HepG2 (cell line): ENCODE measurements around the gene BRCA2. TPM values are rescaled to one million over a fixed set of nuclear protein-coding genes. Genes with fewer than 3 reads are reported as not detected.

Source experiments
- CEBPG ChIP-seq: IDR thresholded peaks from 2 replicates; pipeline ENCODE4 v1.6.1; 2016
- HNRNPLL ChIP-seq: fragments of 200-400 bp; formaldehyde crosslinking; IDR thresholded peaks from 2 replicates; pipeline ENCODE4 v1.6.1; 2017; ENCODE audit warnings: mild to moderate bottlenecking, low read depth, low read length; ENCODE audit not compliant: poor library complexity, severe bottlenecking
- HOXA5 ChIP-seq: sonication (generic); formaldehyde crosslinking; IDR thresholded peaks from 2 replicates; pipeline ENCODE4 v1.4.0; 2020; ENCODE audit warnings: missing genetic modification reagents
- KMT2A ChIP-seq: sonication (generic); formaldehyde crosslinking; IDR thresholded peaks from 2 replicates; pipeline ENCODE4 v1.4.0; 2020; ENCODE audit warnings: missing genetic modification reagents
- KMT2B ChIP-seq: IDR thresholded peaks from 2 replicates; pipeline ENCODE4 v1.6.1; 2016; ENCODE audit warnings: missing genetic modification reagents, missing compliant biosample characterization
- MYC ChIP-seq: sonication (generic); formaldehyde crosslinking; IDR thresholded peaks from 2 replicates; pipeline ENCODE4 v1.9.0; 2021; ENCODE audit warnings: missing genetic modification reagents, borderline replicate concordance
- SAP130 ChIP-seq: IDR thresholded peaks from 2 replicates; pipeline ENCODE4 v1.6.1; 2016; ENCODE audit warnings: low read depth
- SCMH1 ChIP-seq: sonication (generic); formaldehyde crosslinking; IDR thresholded peaks from 2 replicates; pipeline ENCODE4 v1.9.0; 2021; ENCODE audit warnings: missing genetic modification reagents, mild to moderate bottlenecking, borderline replicate concordance
- YY1 ChIP-seq: IDR thresholded peaks from 2 replicates; pipeline ENCODE4 v1.6.1; 2011; ENCODE audit warnings: low read length, low read depth, moderate library complexity, mild to moderate bottlenecking; ENCODE audit not compliant: insufficient read depth, insufficient replicate concordance
- ZFP90 ChIP-seq: sonication (generic); formaldehyde crosslinking; IDR thresholded peaks from 2 replicates; pipeline ENCODE4 v1.8.0; 2022; ENCODE audit warnings: missing genetic modification reagents, mild to moderate bottlenecking, inconsistent platforms, borderline replicate concordance
- ZNF232 ChIP-seq: sonication (generic); formaldehyde crosslinking; IDR thresholded peaks from 2 replicates; pipeline ENCODE4 v1.4.0; 2020; ENCODE audit warnings: missing genetic modification reagents, borderline replicate concordance
- ZNF264 ChIP-seq: sonication (generic); formaldehyde crosslinking; IDR thresholded peaks from 2 replicates; pipeline ENCODE4 v1.4.0; 2020; ENCODE audit warnings: missing genetic modification reagents
- ZNF343 ChIP-seq: sonication (generic); formaldehyde crosslinking; IDR thresholded peaks from 2 replicates; pipeline ENCODE4 v1.4.0; 2020; ENCODE audit warnings: mild to moderate bottlenecking, missing genetic modification reagents
- ZNF367 ChIP-seq: sonication (generic); formaldehyde crosslinking; IDR thresholded peaks from 2 replicates; pipeline ENCODE4 v1.4.0; 2020; ENCODE audit warnings: missing genetic modification reagents, borderline replicate concordance
- ZNF441 ChIP-seq: sonication (generic); formaldehyde crosslinking; IDR thresholded peaks from 2 replicates; pipeline ENCODE4 v1.7.0; 2021; ENCODE audit warnings: missing genetic modification reagents, borderline replicate concordance
- ZSCAN20 ChIP-seq: sonication (generic); formaldehyde crosslinking; IDR thresholded peaks from 2 replicates; pipeline ENCODE4 v1.4.0; 2020; ENCODE audit warnings: missing genetic modification reagents, mild to moderate bottlenecking, borderline replicate concordance
- polyA plus RNA-seq, 8 experiments: library from polyadenylated mRNA; depleted of rRNA in 3 of 8; stranded (reverse) in 7 of 8; unstranded in 1 of 8; fragments of >200 nt; fragmentation: Illumina TruSeq in 4 of 8; extraction: Trizol in 4 of 8; gene quantifications; 2 replicates each; pipeline versions ENCODE4 v1.2.1 to v1.2.3, GENCODE V29; 2011 to 2016; ENCODE audit warnings: low read depth in 4 of 8, missing spikeins in 1 of 8, mixed read lengths in 1 of 8; ENCODE audit not compliant: insufficient read depth in 1 of 8
- total RNA-seq, 5 experiments: library from RNA; depleted of rRNA; stranded (reverse); fragments of >200 nt; fragmentation: Illumina TruSeq; extraction: Trizol; gene quantifications; 2 replicates each; pipeline ENCODE4 v1.2.3, GENCODE V29; 2016; ENCODE audit warnings: low read depth in 1 of 5
- TF ChIP-seq, protein P1 (sequence below): sonication (generic); formaldehyde crosslinking; IDR thresholded peaks from 2 replicates; pipeline ENCODE4 v1.4.0; 2020; ENCODE audit warnings: mild to moderate bottlenecking, missing genetic modification reagents
- TF ChIP-seq, protein P2 (sequence below): sonication (generic); formaldehyde crosslinking; IDR thresholded peaks from 2 replicates; pipeline ENCODE4 v1.5.0; 2020; ENCODE audit warnings: missing genetic modification reagents
- TF ChIP-seq, protein P3 (sequence below): sonication (generic); formaldehyde crosslinking; IDR thresholded peaks from 2 replicates; pipeline ENCODE4 v1.4.0; 2020; ENCODE audit warnings: mild to moderate bottlenecking, missing genetic modification reagents
- TF ChIP-seq, protein P4 (sequence below): sonication (generic); formaldehyde crosslinking; IDR thresholded peaks from 2 replicates; pipeline ENCODE4 v1.9.0; 2022; ENCODE audit warnings: low read depth, missing genetic modification reagents
- TF ChIP-seq, protein P5 (sequence below): sonication (generic); formaldehyde crosslinking; IDR thresholded peaks from 2 replicates; pipeline ENCODE4 v1.5.0; 2020; ENCODE audit warnings: mild to moderate bottlenecking, missing genetic modification reagents, moderate library complexity

Gene BRCA2
- total and polyA plus RNA-seq, 2 of the 13 experiments (the other 11 are each of a cell fraction or from before 2014, with no cell fraction given), result 3.1 to 24.6 TPM

DNA sequence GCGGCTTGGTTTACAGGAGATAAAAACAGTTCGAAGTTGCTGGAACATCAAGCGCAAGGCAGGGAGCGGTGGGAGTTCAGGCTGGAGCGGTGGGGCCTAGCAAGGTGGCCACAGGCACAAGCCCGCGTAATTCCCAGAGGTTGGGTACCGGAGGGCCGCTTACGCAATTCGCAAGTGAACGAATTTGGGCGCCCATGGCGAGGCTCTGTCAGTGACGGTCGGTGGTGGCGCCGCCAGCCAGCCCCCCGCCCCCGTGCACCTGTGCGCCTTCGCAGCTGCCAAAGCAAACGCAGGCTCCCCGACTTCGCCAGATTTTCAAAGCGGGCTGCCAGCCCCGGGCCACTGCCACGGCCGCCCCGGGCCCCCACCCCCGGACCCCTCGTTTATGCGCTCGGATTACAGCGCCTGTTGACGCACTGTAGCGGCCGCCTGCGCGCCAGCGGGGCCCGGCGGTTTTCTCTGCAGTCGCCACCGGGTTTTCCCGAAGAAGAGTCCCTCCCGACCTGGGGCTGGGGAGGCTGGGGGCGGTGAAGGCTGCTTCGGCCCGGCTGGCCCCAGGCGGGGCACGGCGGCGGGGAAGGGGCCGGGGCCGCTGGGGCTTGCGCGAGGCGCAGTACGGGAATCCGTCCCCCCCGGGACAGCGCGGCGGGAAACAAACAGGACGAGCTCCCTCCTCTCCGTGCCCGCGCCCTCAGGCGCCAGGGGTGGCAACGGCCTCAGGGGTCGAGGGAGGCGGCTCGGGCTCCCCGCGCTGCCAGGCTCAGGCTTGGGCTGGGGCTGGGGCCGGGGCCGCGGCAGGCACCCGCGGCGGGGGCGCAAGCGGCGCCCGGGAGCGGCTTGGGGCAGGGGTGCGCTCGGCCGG lies 111.9 kb downstream of the BRCA2 start (continued):
- TF ChIP-seq, protein P1, sequence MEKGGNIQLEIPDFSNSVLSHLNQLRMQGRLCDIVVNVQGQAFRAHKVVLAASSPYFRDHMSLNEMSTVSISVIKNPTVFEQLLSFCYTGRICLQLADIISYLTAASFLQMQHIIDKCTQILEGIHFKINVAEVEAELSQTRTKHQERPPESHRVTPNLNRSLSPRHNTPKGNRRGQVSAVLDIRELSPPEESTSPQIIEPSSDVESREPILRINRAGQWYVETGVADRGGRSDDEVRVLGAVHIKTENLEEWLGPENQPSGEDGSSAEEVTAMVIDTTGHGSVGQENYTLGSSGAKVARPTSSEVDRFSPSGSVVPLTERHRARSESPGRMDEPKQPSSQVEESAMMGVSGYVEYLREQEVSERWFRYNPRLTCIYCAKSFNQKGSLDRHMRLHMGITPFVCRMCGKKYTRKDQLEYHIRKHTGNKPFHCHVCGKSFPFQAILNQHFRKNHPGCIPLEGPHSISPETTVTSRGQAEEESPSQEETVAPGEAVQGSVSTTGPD (CRISPR knock-in tag), result 0 out of 2 replicates have a peak, but pooled peaks have one; percentile 38
- TF ChIP-seq ZNF264 (CRISPR knock-in tag) (0 out of 2 replicates have a peak, but pooled peaks have one; percentile 53), ZNF441 (CRISPR knock-in tag) (peak; percentile 36; the same call in 1 of the 2 replicates), HOXA5 (CRISPR knock-in tag) (0 out of 2 replicates have a peak, but pooled peaks have one; percentile 25), KMT2B (CRISPR knock-in tag) (peak; percentile 19; the same call in 1 of the 2 replicates), YY1 (peak; percentile 15), ZSCAN20 (CRISPR knock-in tag) (no peak), SCMH1 (CRISPR knock-in tag) (no peak), ZNF232 (CRISPR knock-in tag) (peak; percentile 61; the same call in 1 of the 2 replicates), ZNF343 (0 out of 2 replicates have a peak, but pooled peaks have one; percentile 18), CEBPG (peak; percentile 86), HNRNPLL (peak; percentile 40), ZNF367 (0 out of 2 replicates have a peak, but pooled peaks have one; percentile 41), KMT2A (0 out of 2 replicates have a peak, but pooled peaks have one; percentile 59), ZFP90 (CRISPR knock-in tag) (peak; percentile 75), MYC (CRISPR knock-in tag) (peak; percentile 42; the same call in 1 of the 2 replicates), SAP130 (CRISPR knock-in tag) (peak; percentile 59)
- TF ChIP-seq, protein P2, sequence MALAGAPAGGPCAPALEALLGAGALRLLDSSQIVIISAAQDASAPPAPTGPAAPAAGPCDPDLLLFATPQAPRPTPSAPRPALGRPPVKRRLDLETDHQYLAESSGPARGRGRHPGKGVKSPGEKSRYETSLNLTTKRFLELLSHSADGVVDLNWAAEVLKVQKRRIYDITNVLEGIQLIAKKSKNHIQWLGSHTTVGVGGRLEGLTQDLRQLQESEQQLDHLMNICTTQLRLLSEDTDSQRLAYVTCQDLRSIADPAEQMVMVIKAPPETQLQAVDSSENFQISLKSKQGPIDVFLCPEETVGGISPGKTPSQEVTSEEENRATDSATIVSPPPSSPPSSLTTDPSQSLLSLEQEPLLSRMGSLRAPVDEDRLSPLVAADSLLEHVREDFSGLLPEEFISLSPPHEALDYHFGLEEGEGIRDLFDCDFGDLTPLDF, result peak; percentile 38; the same call in 1 of the 2 replicates
- TF ChIP-seq, protein P3, sequence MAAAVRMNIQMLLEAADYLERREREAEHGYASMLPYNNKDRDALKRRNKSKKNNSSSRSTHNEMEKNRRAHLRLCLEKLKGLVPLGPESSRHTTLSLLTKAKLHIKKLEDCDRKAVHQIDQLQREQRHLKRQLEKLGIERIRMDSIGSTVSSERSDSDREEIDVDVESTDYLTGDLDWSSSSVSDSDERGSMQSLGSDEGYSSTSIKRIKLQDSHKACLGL (CRISPR knock-in tag), result peak; percentile 53; the same call in 1 of the 2 replicates
- TF ChIP-seq, protein P4, sequence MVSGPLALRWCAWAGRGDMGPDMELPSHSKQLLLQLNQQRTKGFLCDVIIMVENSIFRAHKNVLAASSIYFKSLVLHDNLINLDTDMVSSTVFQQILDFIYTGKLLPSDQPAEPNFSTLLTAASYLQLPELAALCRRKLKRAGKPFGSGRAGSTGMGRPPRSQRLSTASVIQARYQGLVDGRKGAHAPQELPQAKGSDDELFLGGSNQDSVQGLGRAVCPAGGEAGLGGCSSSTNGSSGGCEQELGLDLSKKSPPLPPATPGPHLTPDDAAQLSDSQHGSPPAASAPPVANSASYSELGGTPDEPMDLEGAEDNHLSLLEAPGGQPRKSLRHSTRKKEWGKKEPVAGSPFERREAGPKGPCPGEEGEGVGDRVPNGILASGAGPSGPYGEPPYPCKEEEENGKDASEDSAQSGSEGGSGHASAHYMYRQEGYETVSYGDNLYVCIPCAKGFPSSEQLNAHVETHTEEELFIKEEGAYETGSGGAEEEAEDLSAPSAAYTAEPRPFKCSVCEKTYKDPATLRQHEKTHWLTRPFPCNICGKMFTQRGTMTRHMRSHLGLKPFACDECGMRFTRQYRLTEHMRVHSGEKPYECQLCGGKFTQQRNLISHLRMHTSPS (CRISPR knock-in tag), result no peak
- TF ChIP-seq, protein P5, sequence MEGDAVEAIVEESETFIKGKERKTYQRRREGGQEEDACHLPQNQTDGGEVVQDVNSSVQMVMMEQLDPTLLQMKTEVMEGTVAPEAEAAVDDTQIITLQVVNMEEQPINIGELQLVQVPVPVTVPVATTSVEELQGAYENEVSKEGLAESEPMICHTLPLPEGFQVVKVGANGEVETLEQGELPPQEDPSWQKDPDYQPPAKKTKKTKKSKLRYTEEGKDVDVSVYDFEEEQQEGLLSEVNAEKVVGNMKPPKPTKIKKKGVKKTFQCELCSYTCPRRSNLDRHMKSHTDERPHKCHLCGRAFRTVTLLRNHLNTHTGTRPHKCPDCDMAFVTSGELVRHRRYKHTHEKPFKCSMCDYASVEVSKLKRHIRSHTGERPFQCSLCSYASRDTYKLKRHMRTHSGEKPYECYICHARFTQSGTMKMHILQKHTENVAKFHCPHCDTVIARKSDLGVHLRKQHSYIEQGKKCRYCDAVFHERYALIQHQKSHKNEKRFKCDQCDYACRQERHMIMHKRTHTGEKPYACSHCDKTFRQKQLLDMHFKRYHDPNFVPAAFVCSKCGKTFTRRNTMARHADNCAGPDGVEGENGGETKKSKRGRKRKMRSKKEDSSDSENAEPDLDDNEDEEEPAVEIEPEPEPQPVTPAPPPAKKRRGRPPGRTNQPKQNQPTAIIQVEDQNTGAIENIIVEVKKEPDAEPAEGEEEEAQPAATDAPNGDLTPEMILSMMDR (CRISPR knock-in tag), result 0 out of 2 replicates have a peak, but pooled peaks have one; percentile 4
